Smooth muscle cell of trachea (primary cell): ENCODE data around the gene ING1. TPM values are rescaled to one million over a fixed set of nuclear protein-coding genes. Genes with fewer than 3 reads are reported as not detected.

Experiments
- total RNA-seq: library from RNA; depleted of rRNA; stranded (reverse); fragments of >200 nt; gene quantifications from 2 replicates; pipeline ENCODE4 v1.2.1, GENCODE V29; 2014

Gene ING1
- 12.5 and 15.4 TPM in 2 replicates for total RNA-seq

GRCh38 chr13:110713642-110713952 lies at the start of gene ING1:
Gene ING1, plus strand, starts transcription at chr13:110713700. Its CDS starts 450 bp downstream, at chr13:110714150.

GRCh38 chr13:110705826-110706569 lies 7.5 kb upstream of the ING1 start, which contains the start of gene CARS2:
Gene CARS2, minus strand, starts transcription at chr13:110706116. Its CDS starts 23 bp downstream, at chr13:110706093.

Other genes with a start within 250 kb of the ING1 start
- gene RAB20, start 152.0 kb upstream of the ING1 start, total RNA-seq, result 3.3 and 8.3 TPM in 2 replicates
- gene NAXD, start 98.2 kb upstream of the ING1 start, total RNA-seq, result 26.5 TPM in 2 replicates
- gene CARS2, start 7.6 kb upstream of the ING1 start, total RNA-seq, result 77.1 and 152 TPM in 2 replicates
- gene ANKRD10, start 201.4 kb downstream of the ING1 start, total RNA-seq, result 102 and 148 TPM in 2 replicates